H1 (cell line): ENCODE results near the gene ERGIC3. TPM values are rescaled to one million over a fixed set of nuclear protein-coding genes. Genes with fewer than 3 reads are reported as not detected.
A peak's percentile ranks its signal among the peaks of the same experiment; 100 is the strongest.

Experiments
- CTCF ChIA-PET: fragments of 300-600 bp; sonication (Branson Sonifier 250); formaldehyde crosslinking; loops from one replicate; lab custom pipeline; 2021; ENCODE audit not compliant: partially characterized antibody; lab: Charles Lee
- POLR2A ChIA-PET: fragments of 300-600 bp; sonication (Branson Sonifier 250); formaldehyde crosslinking; loops from one replicate; lab custom pipeline; 2021; ENCODE audit warnings: inconsistent platforms; ENCODE audit not compliant: partially characterized antibody; lab: Charles Lee
- DNase-seq, 2 experiments: peaks; one replicate each; pipeline versions ENCODE4 v3.0.0 to v3.0.0-alpha.2; 2010 to 2022; ENCODE audit warnings: low spot score in 2 of 2, low read depth in 1 of 2, mixed read lengths in 1 of 2
- FAIRE-seq: peaks from 2 replicates; lab custom pipeline; 2011; peaks lifted over from hg19 to GRCh38; lab: Jason Lieb, UNC
- H2AFZ ChIP-seq: 2 replicates; pipeline ENCODE4 v1.8.1; 2012; ENCODE audit warnings: low read length, inconsistent platforms
- H2AK5ac ChIP-seq: 2 replicates; pipeline ENCODE4 v1.6.1; 2013; ENCODE audit warnings: low read depth, low read length
- H2BK120ac ChIP-seq: replicated peaks from 2 replicates; pipeline ENCODE3; 2013; ENCODE audit warnings: low read depth, low read length, inconsistent platforms
- H2BK12ac ChIP-seq: 2 replicates; pipeline ENCODE4 v1.6.1; 2013; ENCODE audit warnings: low read depth, low read length
- H2BK15ac ChIP-seq: 2 replicates; pipeline ENCODE4 v1.6.1; 2013; ENCODE audit warnings: low read length
- H2BK20ac ChIP-seq: 2 replicates; pipeline ENCODE4 v1.6.1; 2013; ENCODE audit warnings: low read length
- H2BK5ac ChIP-seq: 2 replicates; pipeline ENCODE4 v1.6.1; 2013; ENCODE audit warnings: low read depth, low read length
- H3K14ac ChIP-seq: 2 replicates; pipeline ENCODE4 v1.6.1; 2013; ENCODE audit warnings: inconsistent platforms; ENCODE audit not compliant: insufficient read length
- H3K18ac ChIP-seq: 2 replicates; pipeline ENCODE4 v1.6.1; 2013; ENCODE audit warnings: low read length; ENCODE audit errors: extremely low read depth
- H3K23ac ChIP-seq: 2 replicates; pipeline ENCODE4 v1.6.1; 2013; ENCODE audit warnings: inconsistent platforms; ENCODE audit not compliant: insufficient read length
- H3K23me2 ChIP-seq: 2 replicates; pipeline ENCODE4 v1.6.1; 2013; ENCODE audit warnings: low read depth, low read length
- H3K27ac ChIP-seq: 2 replicates; pipeline ENCODE4 v1.6.1; 2011; ENCODE audit warnings: low read depth, low read length, inconsistent platforms
- H3K27me3 ChIP-seq, 4 experiments: replicated peaks in 1 of 4; 1 replicate in 1 of 4; 2 replicates in 3 of 4; pipeline versions ENCODE4 v1.6.1 to v1.8.1; 2011 to 2013; ENCODE audit warnings: low read length in 3 of 4, mild to moderate bottlenecking in 3 of 4, inconsistent platforms in 2 of 4, mixed read lengths in 2 of 4, moderate library complexity in 1 of 4; ENCODE audit not compliant: control insufficient read depth in 3 of 4, insufficient read depth in 3 of 4; ENCODE audit errors: extremely low read depth in 1 of 4
- H3K36me3 ChIP-seq, 4 experiments: 2 replicates each; pipeline versions ENCODE4 v1.6.1 to v1.8.1; 2011 to 2013; ENCODE audit warnings: mild to moderate bottlenecking in 4 of 4, low read length in 3 of 4, moderate library complexity in 2 of 4, control low read depth in 1 of 4, inconsistent platforms in 1 of 4; ENCODE audit not compliant: insufficient read depth in 4 of 4, control insufficient read depth in 2 of 4
- H3K4ac ChIP-seq: replicated peaks from 2 replicates; pipeline ENCODE3; 2013; ENCODE audit warnings: low read length, low read depth, mixed read lengths, inconsistent platforms; ENCODE audit not compliant: insufficient read length
- H3K4me1 ChIP-seq, 4 experiments: replicated peaks in 1 of 4; 1 replicate in 1 of 4; 2 replicates in 3 of 4; pipeline versions ENCODE4 v1.6.1 to v1.8.1; 2011 to 2013; ENCODE audit warnings: low read length in 3 of 4, inconsistent platforms in 2 of 4, mixed read lengths in 1 of 4; ENCODE audit not compliant: insufficient read depth in 4 of 4, control insufficient read depth in 3 of 4
- H3K4me2 ChIP-seq, 2 experiments: 2 replicates each; pipeline versions ENCODE4 v1.6.1 to v1.8.1; 2011 to 2013; ENCODE audit warnings: low read depth in 2 of 2, low read length in 2 of 2, control low read depth in 1 of 2, inconsistent platforms in 1 of 2, mild to moderate bottlenecking in 1 of 2; ENCODE audit not compliant: insufficient read depth in 1 of 2
- H3K4me3 ChIP-seq, 4 experiments: fragments of 200-600, 300-600 bp in 1 of 4; sonication (generic), shearing (Covaris generic), sonication (Bioruptor Twin) in 1 of 4; 2 replicates each; pipeline versions ENCODE4 v1.5.1 to v1.8.1; 2011 to 2016; ENCODE audit warnings: low read length in 4 of 4, low read depth in 3 of 4, control low read depth in 2 of 4, inconsistent platforms in 2 of 4, mild to moderate bottlenecking in 2 of 4, mixed read lengths in 1 of 4, moderate library complexity in 1 of 4; ENCODE audit not compliant: insufficient read depth in 2 of 4; ENCODE audit errors: extremely low read depth in 1 of 4
- H3K56ac ChIP-seq: replicated peaks from 2 replicates; pipeline ENCODE3; 2013; ENCODE audit warnings: low read depth, mild to moderate bottlenecking, mixed read lengths, low read length, inconsistent platforms; ENCODE audit not compliant: insufficient read length
- H3K79me1 ChIP-seq: 2 replicates; pipeline ENCODE4 v1.6.1; 2013; ENCODE audit warnings: low read depth, low read length, control low read depth
- H3K79me2 ChIP-seq, 2 experiments: 2 replicates each; pipeline versions ENCODE4 v1.6.1 to v1.8.1; 2012 to 2013; ENCODE audit warnings: low read length in 2 of 2, mild to moderate bottlenecking in 2 of 2, inconsistent platforms in 1 of 2; ENCODE audit not compliant: insufficient read depth in 2 of 2, control insufficient read depth in 1 of 2
- H3K9ac ChIP-seq, 4 experiments: replicated peaks in 1 of 4; 1 replicate in 1 of 4; 2 replicates in 3 of 4; pipeline versions ENCODE4 v1.6.1 to v1.8.1; 2011 to 2013; ENCODE audit warnings: low read depth in 3 of 4, low read length in 3 of 4, control low read depth in 2 of 4, mild to moderate bottlenecking in 2 of 4, moderate library complexity in 2 of 4, inconsistent platforms in 1 of 4; ENCODE audit errors: extremely low read depth in 1 of 4
- H3K9me3 ChIP-seq, 2 experiments: 2 replicates each; pipeline versions ENCODE4 v1.6.1 to v1.8.1; 2012 to 2013; ENCODE audit warnings: mild to moderate bottlenecking in 2 of 2, moderate library complexity in 2 of 2, control low read depth in 1 of 2, inconsistent platforms in 1 of 2, low read depth in 1 of 2, low read length in 1 of 2, mixed read lengths in 1 of 2; ENCODE audit not compliant: insufficient read depth in 2 of 2
- H4K20me1 ChIP-seq, 2 experiments: replicated peaks in 1 of 2; 2 replicates each; pipeline versions ENCODE3 to v1.8.1; 2011 to 2013; ENCODE audit warnings: inconsistent platforms in 2 of 2, low read length in 2 of 2, mild to moderate bottlenecking in 1 of 2; ENCODE audit not compliant: insufficient read depth in 2 of 2, control insufficient read depth in 1 of 2
- H4K5ac ChIP-seq: 2 replicates; pipeline ENCODE4 v1.6.1; 2013; ENCODE audit warnings: low read length, low read depth, mixed read lengths, inconsistent platforms; ENCODE audit not compliant: insufficient read length
- H4K8ac ChIP-seq: 2 replicates; pipeline ENCODE4 v1.8.0; 2013; ENCODE audit warnings: mild to moderate bottlenecking, moderate library complexity, low read length, inconsistent platforms; ENCODE audit not compliant: insufficient read depth; ENCODE audit errors: extremely low read depth
- H4K91ac ChIP-seq: replicated peaks from 2 replicates; pipeline ENCODE3; 2013; ENCODE audit warnings: low read length, mixed read lengths, inconsistent platforms; ENCODE audit not compliant: insufficient read length
- TCF12 ChIP-seq: IDR thresholded peaks from 2 replicates; pipeline ENCODE4 v1.6.1; 2011; ENCODE audit warnings: low read depth, mild to moderate bottlenecking, low read length
- WGBS, 2 experiments: shearing (Covaris generic) in 1 of 2; methylation state at CpG; one replicate each; pipeline versions ENCODE4 v1.1.6 to v1.1.7; 2013 to 2015; ENCODE audit warnings: low lambda C conversion rate in 2 of 2, mixed read lengths in 2 of 2, inconsistent platforms in 1 of 2, low coverage in 1 of 2, missing lambda C conversion rate in 1 of 2; ENCODE audit not compliant: insufficient replicate concordance in 2 of 2, insufficient coverage in 1 of 2, insufficient read length in 1 of 2; ENCODE audit errors: extremely low coverage in 1 of 2, missing lambda C conversion rate in 1 of 2; 5-methylcytosine and 5-hydroxymethylcytosine counted together
- polyA plus RNA-seq, 7 experiments: library from polyadenylated mRNA; depleted of rRNA in 3 of 7; stranded (reverse) in 5 of 7; unstranded in 2 of 7; fragments of >200 nt in 5 of 7; fragments of 200-250 nt in 2 of 7; gene quantifications; 1 replicate in 5 of 7; 2 replicates in 1 of 7; 4 replicates in 1 of 7; pipeline versions ENCODE4 v1.2.1 to v1.2.3, GENCODE V29; 2011 to 2013; ENCODE audit warnings: missing spikeins in 2 of 7, mixed read lengths in 2 of 7
- total RNA-seq: library from RNA; stranded (reverse); fragmentation: NEBNext Ultra II Directional; extraction: Animal tissue kit (Norgen Biotek cat#: 25700); gene quantifications from 2 replicates; pipeline ENCODE4 v1.2.1, GENCODE V29; 2021

The ERGIC3 gene
- total and polyA plus RNA-seq, 2 of the 8 experiments (the other 6 are each of a cell fraction or from before 2014, with no cell fraction given), result 178 to 341 TPM

DNA sequence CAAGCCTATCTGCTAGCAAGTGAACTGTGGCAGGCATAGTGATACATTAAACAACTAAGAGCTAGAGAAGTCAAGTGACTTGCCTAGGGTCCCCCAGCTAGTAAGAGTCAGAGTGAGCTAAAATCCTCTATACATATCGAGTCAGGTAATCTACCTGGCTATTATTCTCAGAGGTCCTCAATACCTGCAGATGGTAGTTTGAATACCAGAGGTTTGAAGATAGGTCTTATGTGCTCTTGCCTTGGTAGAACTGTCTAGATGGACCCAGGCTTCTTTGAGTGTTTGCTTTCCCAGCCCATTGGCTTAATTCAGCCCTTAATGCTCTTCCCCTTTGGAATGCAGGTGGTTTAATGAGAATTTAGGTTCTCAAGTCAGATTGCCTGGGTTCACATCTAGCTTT is 1.1 kb downstream of the ERGIC3 start:
- no peak overlapping the region for H4K91ac ChIP-seq
- WGBS, 2 experiments, result 91% methylated on average over 1 of the region's 1 CpG; no CpG with 5 or more reads in 1 of the 2 experiments
- H3K4me1 ChIP-seq, result peaks cover 2 to 6% (median 4%) of the 10 kb centered on the region in 4 experiments; a peak in 5 of 7 replicates
- no peak overlapping the region for H4K5ac ChIP-seq
- no peak overlapping the region for H4K8ac ChIP-seq
- 0 out of 2 replicates have a peak overlapping the region, but pooled peaks have one; percentile 6 for H2BK12ac ChIP-seq
- H3K27ac ChIP-seq, result no peak overlapping the region
- H3K9me3 ChIP-seq, result no peaks in the 10 kb centered on the region
- TF ChIP-seq TCF12, result no peak
- peaks cover 0 to 2% of the 10 kb centered on the region in 2 experiments for H4K20me1 ChIP-seq
- H2BK120ac ChIP-seq, result no peak overlapping the region
- peak overlapping the region in 3 of 4 experiments; percentile 74 to 82 (median 76); a peak in 5 of 8 replicates for H3K4me3 ChIP-seq
- peaks cover 13% of the 10 kb centered on the region for H3K23me2 ChIP-seq
- no peak overlapping the region for H3K23ac ChIP-seq
- H3K18ac ChIP-seq, result no peak overlapping the region
- peaks cover 5 to 21% (median 9%) of the 10 kb centered on the region in 4 experiments; a peak in 5 of 8 replicates for H3K36me3 ChIP-seq
- FAIRE-seq (no peak), DNase-seq (no peak)
- H3K9ac ChIP-seq, result peak overlapping the region in 1 of 4 experiments; percentile 91; a peak in 1 of 7 replicates
- peaks cover 0 to 10% of the 10 kb centered on the region in 2 experiments; a peak in 1 of 4 replicates for H3K79me2 ChIP-seq
- peak overlapping the region; percentile 91 to 95 for H3K4me2 ChIP-seq
- H3K14ac ChIP-seq, result no peak overlapping the region
- no peaks in the 10 kb centered on the region for H3K27me3 ChIP-seq
- no peak overlapping the region for H3K56ac ChIP-seq
- H3K79me1 ChIP-seq, result peaks cover 6% of the 10 kb centered on the region; the same call in 1 of the 2 replicates
- POLR2A ChIA-PET, result interaction anchor here (1.0 to 3.0 kb wide), 10 partner anchors 9 to 199 kb away, joined by 3 to 30 read pairs (median 5); partner anchors contain the start of gene RBM39
- H3K4ac ChIP-seq, result no peak overlapping the region
- no peak overlapping the region for H2BK5ac ChIP-seq
- H2BK20ac ChIP-seq, result no peak overlapping the region
- H2AK5ac ChIP-seq, result no peak overlapping the region
- no peak overlapping the region for H2AFZ ChIP-seq
- CTCF ChIA-PET, result interaction anchor here (1.0 to 1.7 kb wide), 7 partner anchors 12 to 75 kb away, joined by 3 to 8 read pairs (median 4); no protein-coding TSS in a partner anchor
- no peak overlapping the region for H2BK15ac ChIP-seq
